ENCODE results near the gene APOL1. TPM values are rescaled to one million over a fixed set of nuclear protein-coding genes. Genes with fewer than 3 reads are reported as not detected.

The APOL1 gene
- total and polyA plus RNA-seq, 9 of the 15 experiments (the other 6 are each of a cell fraction or from before 2014, with no cell fraction given) = 2.5 to 9.7 (median 5.6) TPM

DNA sequence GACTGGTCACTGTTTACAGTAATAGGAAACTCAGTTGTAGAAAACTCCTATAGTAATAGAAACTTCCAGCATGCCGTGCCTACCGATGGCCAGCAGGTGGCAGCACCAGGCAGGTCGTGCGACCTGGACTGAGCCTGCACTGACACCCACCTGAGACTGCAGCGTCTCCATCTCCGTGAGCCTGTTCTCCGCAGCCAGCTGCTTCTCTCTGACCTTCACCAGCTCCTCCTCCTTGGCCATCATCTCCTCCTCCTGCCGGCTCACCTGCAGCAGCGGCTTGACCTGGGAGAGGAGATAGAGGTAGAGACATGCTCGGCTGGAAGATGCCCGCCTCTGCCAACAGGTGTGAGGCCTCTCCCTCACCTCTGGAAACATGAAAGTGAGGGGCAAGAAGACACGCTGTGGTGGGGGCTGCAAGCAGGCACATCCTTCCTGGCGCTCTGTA is 48.5 kb downstream of the APOL1 start:
- H3K27ac ChIP-seq (ENCODE audit: extremely low read depth, low read depth, low read length) = no peak overlapping the region
- in situ Hi-C loops (cut with MboI) (no loop called here), intact Hi-C loops (cut with micrococcal nuclease) (loop anchor here (5.0 kb wide), 1 partner anchor 171 kb away; no protein-coding TSS in a partner anchor)
- no peaks in the 10 kb centered on the region for H3K4me1 ChIP-seq (replicated peaks in 1 of 2; ENCODE audit: control insufficient read depth in 2 of 2, insufficient read depth in 2 of 2, low read length in 2 of 2)
- no peak overlapping the region for H3K9ac ChIP-seq (ENCODE audit: insufficient read depth in 1 of 2, low read depth in 2 of 2, low read length in 2 of 2)
- H2AFZ ChIP-seq (ENCODE audit: low read depth, low read length) = no peak overlapping the region
- H3K4me3 ChIP-seq = no peak overlapping the region
- ChIA-PET POLR2A (interaction anchor here (0.6 to 1.9 kb wide), 4 partner anchors 28 to 676 kb away, joined by 3 to 5 read pairs (median 3); no protein-coding TSS in a partner anchor), CTCF (ENCODE audit: low intra/inter-chr PET ratio) (interaction anchor here (0.6 to 2.4 kb wide), 5 partner anchors 147 to 185 kb away, joined by 3 to 18 read pairs (median 3); no protein-coding TSS in a partner anchor)
- H3K27me3 ChIP-seq (ENCODE audit: control insufficient read depth in 2 of 2, insufficient read depth in 2 of 2, low read length in 2 of 2) = no peaks in the 10 kb centered on the region
- ATAC-seq (peak; percentile 94), DNase-seq (ENCODE audit: extremely low read depth in 1 of 4, low spot score in 3 of 4) (peak; percentile 61 to 72 (median 67)), FAIRE-seq (peak; percentile 83)
- peaks cover 91% of the 10 kb centered on the region; the same call in 2 of the 3 replicates for H3K36me3 ChIP-seq (ENCODE audit: control insufficient read depth, insufficient read depth, low read length)
- H3K79me2 ChIP-seq (ENCODE audit: control insufficient read depth, insufficient read depth, low read length) = no peaks in the 10 kb centered on the region
- no peaks in the 10 kb centered on the region for H3K9me3 ChIP-seq (replicated peaks; ENCODE audit: control insufficient read depth, insufficient read depth, low read depth, low read length)
- 40% methylated on average over 12 of the region's 13 CpGs for WGBS (ENCODE audit: insufficient coverage, low coverage, missing lambda C conversion rate)
- H4K20me1 ChIP-seq (replicated peaks; ENCODE audit: control insufficient read depth, insufficient read depth, low read length) = no peaks in the 10 kb centered on the region; the same call in 1 of the 2 replicates
- no TSS peak for BruUV-seq (replicated peaks)
- H3K4me2 ChIP-seq (ENCODE audit: insufficient read depth, low read length) = no peak overlapping the region
- no peaks in the 10 kb centered on the region for H3K9me1 ChIP-seq (ENCODE audit: control insufficient read depth, insufficient read depth, low read length)
- TF ChIP-seq E2F3 (CRISPR knock-in tag; IDR thresholded peaks at IDR 0.05) = no peak
- TF ChIP-seq GTF3C2 (IDR thresholded peaks at IDR 0.05; ENCODE audit: borderline replicate concordance, extremely low read depth, insufficient read length) = no peak
- TF ChIP-seq L3MBTL2 (IDR thresholded peaks at IDR 0.05) = no peak
- TF ChIP-seq, protein P1, sequence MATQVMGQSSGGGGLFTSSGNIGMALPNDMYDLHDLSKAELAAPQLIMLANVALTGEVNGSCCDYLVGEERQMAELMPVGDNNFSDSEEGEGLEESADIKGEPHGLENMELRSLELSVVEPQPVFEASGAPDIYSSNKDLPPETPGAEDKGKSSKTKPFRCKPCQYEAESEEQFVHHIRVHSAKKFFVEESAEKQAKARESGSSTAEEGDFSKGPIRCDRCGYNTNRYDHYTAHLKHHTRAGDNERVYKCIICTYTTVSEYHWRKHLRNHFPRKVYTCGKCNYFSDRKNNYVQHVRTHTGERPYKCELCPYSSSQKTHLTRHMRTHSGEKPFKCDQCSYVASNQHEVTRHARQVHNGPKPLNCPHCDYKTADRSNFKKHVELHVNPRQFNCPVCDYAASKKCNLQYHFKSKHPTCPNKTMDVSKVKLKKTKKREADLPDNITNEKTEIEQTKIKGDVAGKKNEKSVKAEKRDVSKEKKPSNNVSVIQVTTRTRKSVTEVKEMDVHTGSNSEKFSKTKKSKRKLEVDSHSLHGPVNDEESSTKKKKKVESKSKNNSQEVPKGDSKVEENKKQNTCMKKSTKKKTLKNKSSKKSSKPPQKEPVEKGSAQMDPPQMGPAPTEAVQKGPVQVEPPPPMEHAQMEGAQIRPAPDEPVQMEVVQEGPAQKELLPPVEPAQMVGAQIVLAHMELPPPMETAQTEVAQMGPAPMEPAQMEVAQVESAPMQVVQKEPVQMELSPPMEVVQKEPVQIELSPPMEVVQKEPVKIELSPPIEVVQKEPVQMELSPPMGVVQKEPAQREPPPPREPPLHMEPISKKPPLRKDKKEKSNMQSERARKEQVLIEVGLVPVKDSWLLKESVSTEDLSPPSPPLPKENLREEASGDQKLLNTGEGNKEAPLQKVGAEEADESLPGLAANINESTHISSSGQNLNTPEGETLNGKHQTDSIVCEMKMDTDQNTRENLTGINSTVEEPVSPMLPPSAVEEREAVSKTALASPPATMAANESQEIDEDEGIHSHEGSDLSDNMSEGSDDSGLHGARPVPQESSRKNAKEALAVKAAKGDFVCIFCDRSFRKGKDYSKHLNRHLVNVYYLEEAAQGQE (IDR thresholded peaks at IDR 0.05; ENCODE audit: borderline replicate concordance) = peak; percentile 79
- TF ChIP-seq, protein P1 (CRISPR knock-in tag; IDR thresholded peaks at IDR 0.05; ENCODE audit: low read depth) = no peak
- no peak for TF ChIP-seq HBP1 (CRISPR knock-in tag; IDR thresholded peaks at IDR 0.05)
- TF ChIP-seq, protein P2, sequence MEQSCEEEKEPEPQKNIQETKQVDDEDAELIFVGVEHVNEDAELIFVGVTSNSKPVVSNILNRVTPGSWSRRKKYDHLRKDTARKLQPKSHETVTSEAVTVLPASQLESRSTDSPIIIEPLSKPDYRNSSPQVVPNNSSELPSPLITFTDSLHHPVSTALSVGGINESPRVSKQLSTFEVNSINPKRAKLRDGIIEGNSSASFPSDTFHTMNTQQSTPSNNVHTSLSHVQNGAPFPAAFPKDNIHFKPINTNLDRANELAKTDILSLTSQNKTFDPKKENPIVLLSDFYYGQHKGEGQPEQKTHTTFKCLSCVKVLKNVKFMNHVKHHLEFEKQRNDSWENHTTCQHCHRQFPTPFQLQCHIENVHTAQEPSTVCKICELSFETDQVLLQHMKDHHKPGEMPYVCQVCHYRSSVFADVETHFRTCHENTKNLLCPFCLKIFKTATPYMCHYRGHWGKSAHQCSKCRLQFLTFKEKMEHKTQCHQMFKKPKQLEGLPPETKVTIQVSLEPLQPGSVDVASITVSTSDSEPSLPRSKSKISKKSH (CRISPR knock-in tag; IDR thresholded peaks at IDR 0.05) = no peak

Data from K562 (cell line).